Activated B cell treated with CpG ODN at 0.5 μM for 24 hours (primary cell): ENCODE measurements around the gene ANKRD11. TPM values are rescaled to one million over a fixed set of nuclear protein-coding genes. Genes with fewer than 3 reads are reported as not detected.

ENCODE experiments used
- ATAC-seq: fragments of 200-7000 bp; cut with Tn5 transposase; one replicate; pipeline ENCODE4 v1.10.0; 2021; ENCODE audit warnings: low read depth, mild to moderate bottlenecking, moderate library complexity
- CTCF ChIA-PET: fragments of 350-600 bp; sonication (Branson Sonifier 250); formaldehyde crosslinking; loops from one replicate; lab custom pipeline; 2021; ENCODE audit warnings: antibody characterized with exemption; lab: Charles Lee
- POLR2A ChIA-PET: fragments of 350-600 bp; sonication (Branson Sonifier 250); formaldehyde crosslinking; loops from one replicate; lab custom pipeline; 2021; ENCODE audit warnings: antibody characterized with exemption; lab: Charles Lee
- DNase-seq: peaks from one replicate; pipeline ENCODE4 v3.0.0; 2022
- H3K27ac Mint-ChIP-seq: one replicate; pipeline ENCODE4 v1.8.0; 2020; ENCODE audit warnings: mixed read lengths
- H3K27me3 Mint-ChIP-seq: one replicate; pipeline ENCODE4 v1.8.0; 2021; ENCODE audit warnings: mixed read lengths
- H3K36me3 Mint-ChIP-seq: one replicate; pipeline ENCODE4 v1.8.0; 2021; ENCODE audit warnings: low read depth, mixed read lengths
- H3K4me1 Mint-ChIP-seq: one replicate; pipeline ENCODE4 v1.8.0; 2021; ENCODE audit warnings: mixed read lengths
- H3K4me3 Mint-ChIP-seq: one replicate; pipeline ENCODE4 v1.8.0; 2020; ENCODE audit warnings: mild to moderate bottlenecking, mixed read lengths
- H3K9me3 Mint-ChIP-seq: one replicate; pipeline ENCODE4 v1.8.0; 2020; ENCODE audit warnings: mixed read lengths
- intact Hi-C: fragments of 100-400 bp; cut with micrococcal nuclease; formaldehyde crosslinking; loops from one replicate; pipeline ENCODE4 v1.15.1; 2024
- total RNA-seq: library from RNA; stranded (reverse); gene quantifications from 2 replicates; pipeline ENCODE4 v1.2.3, GENCODE V29; 2022
- TF ChIP-seq, protein P1 (sequence below): fragments of 200-600 bp; IDR thresholded peaks from one replicate; pipeline ENCODE4 v1.8.0; 2022; ENCODE audit warnings: antibody characterized with exemption, mild to moderate bottlenecking

Gene ANKRD11
- total RNA-seq, 1 donor from 2014 or later: 243 TPM

DNA sequence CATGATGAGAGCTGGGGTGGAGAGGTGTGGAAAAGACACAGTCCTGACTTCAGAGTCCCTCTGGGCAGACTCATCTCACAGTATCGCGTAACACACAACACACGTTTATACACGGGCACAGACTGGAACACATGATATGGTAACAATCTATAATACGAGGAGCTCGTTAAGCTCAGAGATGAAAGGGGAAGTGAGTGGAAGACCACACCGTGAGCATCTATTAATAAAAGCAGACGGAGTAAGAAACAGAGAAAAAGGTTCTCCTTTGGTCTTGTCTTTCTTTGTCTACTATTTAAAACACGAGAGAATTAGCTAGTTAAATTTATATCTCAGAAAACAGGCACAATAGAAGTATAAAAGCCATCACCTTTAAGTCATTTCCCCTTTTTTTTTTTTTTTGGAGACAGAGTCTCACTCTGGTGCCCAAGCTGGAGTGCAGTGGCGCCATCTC, 13.5 kb downstream of the ANKRD11 start:
- POLR2A ChIA-PET: interaction anchor here (0.6 to 4.2 kb wide), 17 partner anchors 9 to 244 kb away, joined by 3 to 62 read pairs (median 4); no protein-coding TSS in a partner anchor
- Mint-ChIP-seq H3K9me3 (no peaks in the 10 kb centered on the region), H3K36me3 (peaks cover 20% of the 10 kb centered on the region), H3K27me3 (no peaks in the 10 kb centered on the region), H3K27ac (peak overlapping the region; percentile 74), H3K4me3 (peak overlapping the region; percentile 69), H3K4me1 (peaks cover 86% of the 10 kb centered on the region)
- ATAC-seq (peak; percentile 92), DNase-seq (peak; percentile 29)
- TF ChIP-seq, protein P1, sequence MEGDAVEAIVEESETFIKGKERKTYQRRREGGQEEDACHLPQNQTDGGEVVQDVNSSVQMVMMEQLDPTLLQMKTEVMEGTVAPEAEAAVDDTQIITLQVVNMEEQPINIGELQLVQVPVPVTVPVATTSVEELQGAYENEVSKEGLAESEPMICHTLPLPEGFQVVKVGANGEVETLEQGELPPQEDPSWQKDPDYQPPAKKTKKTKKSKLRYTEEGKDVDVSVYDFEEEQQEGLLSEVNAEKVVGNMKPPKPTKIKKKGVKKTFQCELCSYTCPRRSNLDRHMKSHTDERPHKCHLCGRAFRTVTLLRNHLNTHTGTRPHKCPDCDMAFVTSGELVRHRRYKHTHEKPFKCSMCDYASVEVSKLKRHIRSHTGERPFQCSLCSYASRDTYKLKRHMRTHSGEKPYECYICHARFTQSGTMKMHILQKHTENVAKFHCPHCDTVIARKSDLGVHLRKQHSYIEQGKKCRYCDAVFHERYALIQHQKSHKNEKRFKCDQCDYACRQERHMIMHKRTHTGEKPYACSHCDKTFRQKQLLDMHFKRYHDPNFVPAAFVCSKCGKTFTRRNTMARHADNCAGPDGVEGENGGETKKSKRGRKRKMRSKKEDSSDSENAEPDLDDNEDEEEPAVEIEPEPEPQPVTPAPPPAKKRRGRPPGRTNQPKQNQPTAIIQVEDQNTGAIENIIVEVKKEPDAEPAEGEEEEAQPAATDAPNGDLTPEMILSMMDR: no peak
- CTCF ChIA-PET: interaction anchor here (0.7 to 1.3 kb wide), 6 partner anchors 8 to 50 kb away, joined by 3 to 5 read pairs (median 3); partner anchors contain the start of gene SPG7
- intact Hi-C loops: loop anchor here (1.0 to 2.0 kb wide), 3 partner anchors 11 to 16 kb away; no protein-coding TSS in a partner anchor

DNA sequence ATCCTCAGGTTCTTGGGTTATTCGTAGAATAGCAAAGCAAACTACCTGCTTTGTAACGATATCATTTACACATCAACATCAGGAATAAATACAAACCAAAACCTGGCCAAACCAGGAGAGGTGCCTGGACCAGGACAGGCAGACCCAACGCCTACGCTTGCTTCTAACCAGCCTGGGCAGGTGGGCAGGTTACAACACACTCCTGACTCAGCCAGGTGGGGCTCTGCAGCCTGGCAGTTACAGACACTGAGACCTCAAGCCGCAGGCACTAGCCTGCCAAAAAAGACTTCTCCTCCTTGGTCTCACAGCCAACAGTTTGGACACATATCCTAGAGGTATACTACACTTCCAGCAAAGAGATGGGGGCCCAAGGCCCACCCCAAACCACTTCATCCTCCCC, 14.0 kb downstream of the ANKRD11 start:
- peak; percentile 23 for ATAC-seq
- POLR2A ChIA-PET: interaction anchor here (0.6 to 4.2 kb wide), 14 partner anchors 9 to 115 kb away, joined by 3 to 62 read pairs (median 4); no protein-coding TSS in a partner anchor

GRCh38 chr16:89475144-89475543, 15.2 kb downstream of the ANKRD11 start:
- H3K4me1 Mint-ChIP-seq: peaks cover 84% of the 10 kb centered on the region
- H3K9me3 Mint-ChIP-seq: no peaks in the 10 kb centered on the region
- TF ChIP-seq, protein P1: no peak
- CTCF ChIA-PET: interaction anchor here (1.3 kb wide), 1 partner anchor 9 kb away, joined by 3 read pairs; no protein-coding TSS in a partner anchor
- DNase-seq (no peak), ATAC-seq (no peak)
- intact Hi-C loops: no loop called here
- no peak overlapping the region for H3K27ac Mint-ChIP-seq
- H3K27me3 Mint-ChIP-seq: no peaks in the 10 kb centered on the region
- no peak overlapping the region for H3K4me3 Mint-ChIP-seq
- POLR2A ChIA-PET: interaction anchor here (2.3 kb wide), 1 partner anchor 13 kb away, joined by 13 read pairs; no protein-coding TSS in a partner anchor
- peaks cover 10% of the 10 kb centered on the region for H3K36me3 Mint-ChIP-seq

More for the DNA sequence above, 14.0 kb downstream of the ANKRD11 start:
- intact Hi-C loops: loop anchor here (1.0 to 2.0 kb wide), 3 partner anchors 11 to 16 kb away; no protein-coding TSS in a partner anchor
- H3K36me3 Mint-ChIP-seq: peaks cover 18% of the 10 kb centered on the region
- TF ChIP-seq, protein P1: no peak
- no peaks in the 10 kb centered on the region for H3K27me3 Mint-ChIP-seq
- CTCF ChIA-PET: interaction anchor here (0.7 to 1.3 kb wide), 6 partner anchors 9 to 50 kb away, joined by 3 to 5 read pairs (median 3); partner anchors contain the start of gene SPG7
- DNase-seq: no peak
- H3K4me1 Mint-ChIP-seq: peaks cover 83% of the 10 kb centered on the region
- no peaks in the 10 kb centered on the region for H3K9me3 Mint-ChIP-seq
- H3K4me3 Mint-ChIP-seq: peak overlapping the region; percentile 69
- peak overlapping the region; percentile 74 for H3K27ac Mint-ChIP-seq

DNA sequence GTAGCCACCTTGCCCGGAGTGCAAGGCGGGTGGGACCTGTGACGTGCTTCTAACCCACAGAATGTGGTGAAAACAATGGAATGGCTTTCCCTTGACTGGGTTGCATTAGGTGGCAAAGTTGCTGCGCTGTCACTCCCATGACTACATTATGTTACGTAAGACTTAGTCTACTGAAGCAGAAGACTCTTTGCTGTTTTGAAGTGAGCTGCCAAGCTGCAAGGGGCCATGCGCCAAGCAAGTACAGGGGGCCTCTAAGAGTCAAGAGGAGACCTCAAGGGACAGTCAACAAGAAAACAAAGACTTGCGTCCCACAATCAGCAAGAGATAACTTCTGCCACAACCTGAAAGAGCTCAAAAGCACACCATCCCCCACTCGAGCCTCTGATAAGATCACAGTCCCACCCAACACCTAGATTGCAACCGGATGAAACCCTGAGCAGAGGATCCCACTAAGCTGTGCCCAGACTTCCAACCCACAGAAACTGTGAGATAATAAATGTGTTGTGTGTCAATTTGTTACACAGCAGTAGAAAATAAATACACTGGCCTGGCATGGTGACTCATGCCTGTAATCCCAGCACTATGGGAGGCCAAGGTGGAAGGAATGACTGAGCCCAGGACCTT, 16.5 kb downstream of the ANKRD11 start:
- intact Hi-C loops: no loop called here
- Mint-ChIP-seq H3K4me1 (peaks cover 81% of the 10 kb centered on the region), H3K9me3 (no peaks in the 10 kb centered on the region), H3K27ac (no peak overlapping the region), H3K27me3 (no peaks in the 10 kb centered on the region), H3K36me3 (peaks cover 8% of the 10 kb centered on the region), H3K4me3 (no peak overlapping the region)
- CTCF ChIA-PET: no interaction called here
- no peak for ATAC-seq
- DNase-seq: no peak
- POLR2A ChIA-PET: interaction anchor here (0.8 to 2.3 kb wide), 2 partner anchors 11 to 15 kb away, joined by 3 to 13 read pairs; no protein-coding TSS in a partner anchor
- TF ChIP-seq, protein P1: no peak

GRCh38 chr16:89473136-89473712, 17.1 kb downstream of the ANKRD11 start:
- H3K36me3 Mint-ChIP-seq: peaks cover 7% of the 10 kb centered on the region
- peaks cover 75% of the 10 kb centered on the region for H3K4me1 Mint-ChIP-seq
- ChIA-PET POLR2A (interaction anchor here (2.3 kb wide), 1 partner anchor 15 kb away, joined by 13 read pairs; no protein-coding TSS in a partner anchor), CTCF (no interaction called here)
- H3K4me3 Mint-ChIP-seq: no peak overlapping the region
- no peak overlapping the region for H3K27ac Mint-ChIP-seq
- DNase-seq (no peak), ATAC-seq (no peak)
- H3K9me3 Mint-ChIP-seq: no peaks in the 10 kb centered on the region
- intact Hi-C loops: no loop called here
- TF ChIP-seq, protein P1: no peak
- H3K27me3 Mint-ChIP-seq: no peaks in the 10 kb centered on the region
